Superior temporal gyrus (tissue), 1 donor: Measurements from ENCODE around the gene AGBL1.

Experiments
- DNase-seq: peaks from one replicate; pipeline ENCODE4 v3.0.0-alpha.2; 2016; ENCODE audit errors: extremely low spot score

AGBL1 gene

GRCh38 chr15:86317384-86317740, 237.7 kb downstream of the AGBL1 start:
- DNase-seq, result no peak

GRCh38 chr15:86322629-86323028, 243.0 kb downstream of the AGBL1 start:
- DNase-seq, result no peak

- DNase-seq, result no peak
These were observed 247.7 kb downstream of the AGBL1 start for GRCh38 chr15:86327230-86327865.

GRCh38 chr15:86328658-86329057, 249.0 kb downstream of the AGBL1 start:
- DNase-seq, result no peak

- no peak for DNase-seq
These were observed 249.8 kb downstream of the AGBL1 start for GRCh38 chr15:86329311-86330013.

GRCh38 chr15:86333819-86334218, 254.1 kb downstream of the AGBL1 start:
- no peak for DNase-seq

- no peak for DNase-seq
These were observed 256.5 kb downstream of the AGBL1 start for GRCh38 chr15:86336051-86336788.

GRCh38 chr15:86337071-86337470, 257.4 kb downstream of the AGBL1 start:
- DNase-seq, result no peak

- no peak for DNase-seq
These were observed 267.6 kb downstream of the AGBL1 start for GRCh38 chr15:86347245-86347644.

- DNase-seq, result no peak
These were observed 269.9 kb downstream of the AGBL1 start for GRCh38 chr15:86349565-86349964.

GRCh38 chr15:86353213-86353612, 273.5 kb downstream of the AGBL1 start:
- DNase-seq, result no peak

- no peak for DNase-seq
These were observed 275.7 kb downstream of the AGBL1 start for GRCh38 chr15:86355361-86355760.

GRCh38 chr15:86355801-86356200, 276.1 kb downstream of the AGBL1 start:
- no peak for DNase-seq

- DNase-seq, result no peak
These were observed 282.9 kb downstream of the AGBL1 start for GRCh38 chr15:86362555-86362954.

GRCh38 chr15:86373147-86373546, 293.5 kb downstream of the AGBL1 start:
- DNase-seq, result no peak

- no peak for DNase-seq
These were observed 296.1 kb downstream of the AGBL1 start for GRCh38 chr15:86375733-86376280.

GRCh38 chr15:86377914-86378313, 298.2 kb downstream of the AGBL1 start:
- DNase-seq, result no peak

- DNase-seq, result no peak
These were observed 302.7 kb downstream of the AGBL1 start for GRCh38 chr15:86382341-86382740.

- no peak for DNase-seq
These were observed 303.9 kb downstream of the AGBL1 start for GRCh38 chr15:86383611-86384010.

- no peak for DNase-seq
These were observed 304.5 kb downstream of the AGBL1 start for GRCh38 chr15:86384186-86384585.

- DNase-seq, result no peak
These were observed 312.6 kb downstream of the AGBL1 start for GRCh38 chr15:86392296-86392695.

- no peak for DNase-seq
These were observed 313.2 kb downstream of the AGBL1 start for GRCh38 chr15:86392874-86393273.

- DNase-seq, result no peak
These were observed 315.2 kb downstream of the AGBL1 start for GRCh38 chr15:86394866-86395265.
